NCI-H2081 (cell line): ENCODE data around the gene GCNT1.
A peak's percentile ranks its signal among the peaks of the same experiment; 100 is the strongest.
"Not testable (repeated sequence)": the region's sequence is repeated elsewhere in the genome, so short reads cannot be mapped to it uniquely, and the experiment has no call there.

Source experiments
- DNase-seq, 2 experiments: peaks; one replicate each; lab custom pipeline; 2025; lab: John Stamatoyannopoulos, UW

Gene GCNT1

DNA sequence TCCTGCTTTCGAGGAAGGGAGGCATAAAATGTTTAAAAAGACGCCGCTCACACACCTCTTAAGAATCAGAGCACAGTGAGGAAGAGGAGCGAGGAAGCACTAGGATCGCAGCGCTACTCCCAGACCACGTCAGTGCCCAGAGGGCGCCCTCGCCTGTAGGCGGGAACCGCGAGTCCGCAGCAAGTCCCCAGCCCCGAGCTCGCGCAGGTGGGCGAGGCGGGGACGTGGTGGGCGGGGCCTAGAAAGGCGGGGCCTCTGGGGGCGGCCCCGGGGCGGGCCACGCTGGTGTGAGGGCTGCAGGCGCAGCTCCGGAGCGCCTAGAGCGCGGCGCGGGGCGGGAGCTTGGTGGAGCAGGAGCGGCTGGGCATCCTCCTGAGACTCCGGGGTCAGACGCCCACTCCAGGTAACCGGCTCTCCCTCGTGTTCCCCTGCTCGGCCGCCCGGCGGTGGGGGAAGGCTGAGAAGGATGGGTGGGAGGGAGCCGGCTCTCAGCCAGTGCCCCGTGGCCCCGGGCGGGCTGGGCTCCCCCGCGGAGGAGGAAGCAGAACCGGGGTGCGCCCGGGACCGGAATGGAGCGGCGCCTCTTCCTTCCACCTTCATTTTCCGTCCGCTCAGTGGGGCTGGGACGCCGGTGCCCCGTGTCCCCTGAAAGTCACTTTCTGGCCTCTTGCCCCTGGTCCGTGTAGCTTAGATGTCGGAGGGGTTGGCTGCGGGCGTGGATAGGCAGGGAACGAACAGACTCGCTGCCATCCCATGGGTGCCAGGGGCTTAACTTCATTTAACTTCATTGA, at the start of gene GCNT1:
Gene GCNT1 (plus strand): TSS at position 280 of the 791 bp plus-strand sequence. CDS start 43,200 bp downstream, outside the sequence.
- peak; percentile 90 to 93 for DNase-seq

DNA sequence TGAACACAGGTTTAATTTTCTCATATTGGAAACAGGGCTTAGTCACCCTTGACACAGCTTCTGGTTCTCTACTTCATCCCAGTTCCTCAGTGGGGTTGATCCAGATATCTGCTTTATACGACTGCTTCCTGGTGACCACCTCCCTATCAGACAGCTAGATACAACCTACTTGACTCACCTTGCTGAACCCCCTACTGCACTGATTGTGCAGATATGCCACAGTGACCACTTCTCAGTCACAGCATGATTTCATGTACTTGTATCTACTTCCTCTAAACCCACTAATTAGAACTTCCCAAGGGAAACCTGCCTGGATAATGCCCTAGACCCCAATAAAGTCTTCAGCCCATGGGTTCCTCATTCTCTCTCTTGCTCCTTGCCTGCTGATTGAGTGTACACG, 46.3 kb upstream of the GCNT1 start:
- DNase-seq = no peak

DNA sequence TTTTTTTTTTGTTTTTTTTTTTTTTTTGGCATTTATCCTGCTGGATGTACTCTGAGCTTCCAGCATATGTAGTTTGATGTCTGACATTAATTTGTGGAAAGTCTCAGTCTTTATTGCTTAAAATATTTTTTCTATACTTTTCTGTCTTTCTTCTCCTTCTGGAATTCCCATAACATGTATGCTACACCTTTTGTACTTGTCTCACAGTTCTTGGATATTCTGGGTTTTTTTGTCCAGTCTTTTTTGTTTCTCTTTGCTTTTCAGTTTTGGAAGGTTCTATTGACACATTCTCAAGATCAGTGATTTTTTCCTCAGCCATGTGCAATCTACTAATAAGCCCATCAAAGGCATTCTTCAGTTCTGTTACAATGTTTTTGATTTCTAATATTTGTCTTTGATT, 45.3 kb upstream of the GCNT1 start:
- no peak for DNase-seq

DNA sequence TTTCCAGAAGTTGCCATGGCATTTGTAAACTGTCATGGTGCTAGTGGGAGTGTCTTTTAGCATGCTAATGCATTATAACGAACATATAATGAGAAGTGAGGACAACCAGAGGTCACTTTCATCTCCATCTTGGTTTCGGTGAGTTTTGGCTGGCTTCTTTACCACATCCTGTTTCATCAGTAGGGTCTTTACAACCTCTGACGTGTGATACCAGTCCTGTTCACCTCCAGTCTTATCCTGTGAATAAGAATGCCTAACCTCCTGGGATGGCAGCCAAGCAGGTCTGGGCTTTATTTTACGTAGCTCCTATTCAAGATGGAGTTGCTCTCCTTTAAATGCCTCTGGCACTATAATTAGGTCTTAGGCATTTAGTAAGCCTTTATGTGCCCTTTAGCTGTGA, 44.3 kb upstream of the GCNT1 start:
- peak in 1 of 2 experiments; percentile 3 for DNase-seq

DNA sequence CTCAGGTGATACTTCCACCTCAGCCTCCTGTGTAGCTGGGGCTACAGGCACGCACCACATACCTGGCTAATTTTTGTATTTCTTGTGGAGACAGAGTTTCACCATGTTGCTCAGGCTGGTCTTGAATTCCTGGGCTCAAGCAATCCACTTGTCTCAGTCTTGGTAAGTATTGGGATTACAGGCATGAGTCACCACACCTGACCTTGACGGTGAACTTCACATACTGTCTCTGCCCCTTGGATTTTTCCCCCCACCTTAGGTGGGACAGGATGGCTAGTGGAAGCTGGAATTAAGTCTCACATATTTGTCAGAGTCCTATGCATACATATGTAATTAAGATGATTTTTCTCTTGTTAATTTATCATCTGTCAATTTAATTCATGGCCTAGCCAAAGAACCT, 43.8 kb upstream of the GCNT1 start:
- no peak for DNase-seq

DNA sequence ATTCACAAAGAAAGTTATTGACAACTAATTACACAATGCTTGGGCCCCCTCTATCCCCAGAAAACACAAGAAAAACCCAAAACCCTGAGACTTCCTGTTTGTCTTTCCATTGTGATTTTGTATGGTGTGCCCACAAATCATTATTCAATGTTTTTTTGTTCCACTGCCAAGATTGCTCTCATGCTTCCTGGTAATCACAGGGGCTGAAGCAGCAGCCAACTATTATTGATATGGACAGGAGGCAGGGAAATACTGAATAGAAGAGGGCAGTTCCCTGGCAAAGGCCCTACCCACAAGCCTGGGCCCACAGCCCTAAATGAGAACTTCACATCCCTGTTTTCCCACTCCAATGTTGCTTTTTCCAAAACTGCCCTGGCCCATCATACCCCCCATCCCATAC, 43.3 kb upstream of the GCNT1 start:
- DNase-seq = peak; percentile 82 to 95

DNA sequence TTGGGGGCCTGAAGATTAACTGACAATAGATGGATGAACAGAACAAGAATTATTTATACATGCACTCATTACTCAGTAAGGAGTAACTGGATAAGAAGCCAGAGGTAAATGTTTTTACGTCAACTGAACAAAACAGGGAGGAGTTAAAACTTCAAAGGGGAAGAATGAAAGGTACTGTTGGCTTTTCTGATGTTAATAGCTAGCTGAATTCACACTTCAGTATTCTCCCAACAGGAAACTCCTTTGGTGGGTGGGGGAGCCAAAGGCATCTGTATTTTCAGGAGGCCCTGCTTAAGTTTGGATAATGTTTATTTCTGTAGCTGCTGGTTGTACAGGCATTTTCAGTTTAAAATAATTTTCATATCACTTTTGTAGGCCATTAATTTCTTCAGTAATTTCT, 41.6 kb upstream of the GCNT1 start:
- DNase-seq = no peak

DNA sequence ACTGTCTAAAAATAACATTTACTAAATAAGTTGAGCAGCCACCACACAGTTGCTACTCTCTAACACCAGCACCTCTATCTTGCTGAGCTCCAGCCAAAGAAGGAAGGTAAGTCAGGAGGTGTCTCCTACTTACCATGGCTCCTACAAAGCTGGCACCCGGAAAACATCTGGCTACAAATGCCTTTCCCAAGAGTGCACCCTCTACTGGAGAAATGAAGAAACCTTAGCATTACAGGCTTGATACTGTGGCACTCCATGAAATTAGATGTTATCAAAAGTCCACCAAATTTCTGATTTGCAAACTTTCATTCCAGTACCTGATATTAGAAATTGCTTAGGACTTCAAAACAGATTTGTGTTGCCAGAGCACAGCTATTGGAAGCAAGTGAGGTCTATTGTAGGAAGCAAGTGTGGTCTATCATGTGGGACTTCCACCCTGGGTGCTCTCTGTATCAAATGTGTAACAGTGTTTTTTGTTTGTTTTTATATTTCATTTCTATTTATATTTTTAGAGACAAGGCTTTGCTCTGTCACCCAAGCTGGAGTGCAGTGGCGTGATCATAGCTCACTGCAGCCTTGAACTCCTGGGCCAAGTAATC, 39.1 kb upstream of the GCNT1 start:
- peak in 1 of 2 experiments; percentile 2 for DNase-seq

DNA sequence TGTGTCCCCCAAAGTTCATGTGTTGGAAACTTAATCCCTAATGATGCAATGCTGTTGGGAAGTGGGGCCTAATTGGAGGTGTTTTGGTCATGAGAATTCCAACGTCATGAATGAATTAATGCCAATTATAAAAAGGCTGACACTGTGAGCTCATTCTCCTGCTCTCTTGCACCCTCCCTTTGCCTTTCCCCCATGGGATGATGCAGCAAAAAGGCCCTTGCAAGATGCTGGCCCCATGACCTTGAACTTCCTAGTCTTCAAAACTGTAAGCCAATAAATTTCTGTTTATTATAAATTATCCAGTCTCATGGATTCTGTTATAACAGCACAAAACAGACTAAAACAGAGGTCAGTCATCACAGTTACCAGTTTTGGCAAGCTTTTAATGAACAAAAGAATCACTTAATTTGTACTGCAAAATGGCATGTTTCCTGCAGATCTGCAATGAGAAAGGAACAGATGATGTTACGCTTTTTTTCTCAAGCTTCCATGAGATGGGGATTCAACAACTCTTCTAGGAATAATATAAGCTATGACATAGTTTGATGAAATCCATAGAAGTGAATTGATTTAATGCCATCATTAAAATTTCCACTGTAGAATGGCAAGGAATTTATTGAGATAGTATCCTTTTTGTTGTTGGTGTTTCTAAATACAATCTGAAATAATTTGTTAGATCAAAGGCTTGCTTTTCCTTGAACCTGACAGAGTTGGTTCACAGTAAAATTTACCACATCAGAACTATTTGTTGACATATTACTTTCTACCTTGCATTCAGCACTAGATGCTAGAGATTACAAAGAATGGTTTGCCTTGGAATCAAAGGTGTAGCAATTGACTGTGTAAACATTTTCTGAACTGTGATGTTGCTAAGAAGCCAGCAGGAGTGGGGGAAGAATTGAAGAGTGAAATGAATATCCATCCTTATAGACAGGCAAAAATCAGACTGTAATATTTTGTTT, 35.5 kb upstream of the GCNT1 start:
- no peak for DNase-seq

DNA sequence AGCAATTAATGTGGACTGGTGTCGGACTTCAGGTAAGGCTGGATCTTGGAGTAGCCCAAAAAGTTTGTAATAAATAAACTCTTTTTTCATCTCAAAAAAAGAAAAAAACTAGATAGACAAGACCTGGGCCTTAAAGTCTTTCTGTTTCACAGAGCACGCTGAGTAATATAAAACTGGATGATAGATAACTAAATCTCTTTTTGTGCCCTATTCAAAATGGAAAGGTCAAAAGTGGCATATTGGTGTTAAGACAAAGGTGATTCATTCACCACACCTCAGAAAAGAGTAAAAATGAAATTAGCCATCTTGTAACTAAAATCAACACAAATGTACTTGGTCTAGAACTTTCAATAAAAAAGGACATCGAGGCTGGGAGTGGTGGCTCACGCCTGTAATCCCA, 34.5 kb upstream of the GCNT1 start:
- DNase-seq = no peak

DNA sequence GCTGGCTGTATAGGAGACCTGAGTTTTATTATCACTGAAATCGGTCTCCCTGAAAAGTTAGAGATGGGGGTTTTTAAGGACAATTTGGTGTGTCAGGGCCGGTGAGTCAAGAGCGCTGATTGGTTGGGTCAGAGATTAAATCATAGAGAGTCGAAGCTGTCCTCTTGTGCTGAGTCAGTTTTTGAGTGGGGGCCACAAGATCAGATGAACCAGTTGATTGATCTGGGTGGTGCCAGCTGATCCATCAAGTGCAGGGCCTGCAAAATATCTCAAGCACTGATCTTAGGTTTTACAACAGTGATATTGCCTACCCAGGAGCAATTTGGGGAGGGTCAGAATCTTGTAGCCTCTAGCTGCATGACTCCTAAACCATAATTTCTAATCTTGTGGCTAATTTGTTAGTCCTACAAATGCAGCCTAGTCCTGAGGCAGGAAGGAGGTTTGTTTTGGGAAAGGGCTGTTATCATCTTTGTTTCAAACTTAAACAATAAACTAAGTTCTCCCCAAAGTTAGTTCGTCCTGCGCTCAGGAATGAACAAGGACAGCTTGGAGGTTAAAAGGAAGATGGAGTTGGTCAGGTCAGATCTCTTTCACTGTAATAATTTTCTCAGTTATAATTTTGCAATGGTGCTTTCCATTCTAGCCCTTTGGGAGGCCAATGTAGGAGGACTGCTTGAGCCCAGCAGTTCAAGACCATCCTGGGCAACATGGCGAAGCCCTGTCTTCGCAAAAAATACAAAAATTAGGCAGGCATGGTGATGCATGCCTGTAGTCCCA, 33.1 kb upstream of the GCNT1 start:
- no peak for DNase-seq

DNA sequence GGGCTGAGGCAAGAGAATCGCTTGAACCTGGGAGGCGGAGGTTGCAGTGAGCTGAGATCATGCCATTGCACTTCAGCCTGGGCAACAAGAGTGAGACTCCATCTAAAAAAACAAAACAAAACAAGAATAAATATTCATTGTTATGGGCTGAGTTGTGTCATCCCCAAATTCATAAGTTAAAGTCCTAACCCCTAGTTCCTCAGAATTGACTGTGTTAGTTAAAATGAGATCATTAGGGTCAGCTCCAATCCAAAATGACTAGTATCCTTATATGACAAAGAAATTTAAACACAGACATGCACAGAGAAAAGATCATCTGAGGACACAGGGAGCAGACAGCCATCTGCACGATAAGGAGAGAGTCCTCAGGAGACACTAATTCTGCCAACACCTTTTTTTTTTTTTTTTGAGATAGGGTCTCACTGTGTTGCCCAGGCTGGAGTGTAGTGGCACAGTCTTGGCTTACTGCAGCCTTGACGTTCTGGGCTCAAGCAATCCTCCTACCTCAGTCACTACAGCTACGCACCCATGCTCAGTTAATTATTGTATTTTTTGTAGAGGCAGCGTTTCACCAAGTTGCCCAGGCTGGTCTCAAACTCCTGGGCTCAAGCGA, 32.1 kb upstream of the GCNT1 start:
- no peak for DNase-seq

DNA sequence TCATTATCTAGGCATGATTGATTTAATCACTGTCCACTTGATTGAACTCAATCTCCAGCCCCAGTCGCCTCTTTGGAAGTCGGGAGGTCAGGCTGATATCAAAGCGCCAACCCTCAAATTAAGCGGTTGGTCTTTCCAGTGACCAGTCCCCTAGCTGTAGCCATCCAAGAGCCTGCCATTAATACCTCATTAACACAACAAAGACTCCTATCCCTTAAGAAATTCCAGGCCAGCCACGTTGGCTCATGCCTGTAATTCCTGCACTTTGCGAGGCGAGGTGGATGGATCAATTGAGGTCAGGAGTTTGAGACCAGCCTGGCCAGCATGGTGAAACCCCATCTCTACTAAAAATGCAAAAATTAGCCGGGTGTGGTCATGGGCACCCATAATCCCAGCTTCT, 27.4 kb upstream of the GCNT1 start:
- DNase-seq = no peak

DNA sequence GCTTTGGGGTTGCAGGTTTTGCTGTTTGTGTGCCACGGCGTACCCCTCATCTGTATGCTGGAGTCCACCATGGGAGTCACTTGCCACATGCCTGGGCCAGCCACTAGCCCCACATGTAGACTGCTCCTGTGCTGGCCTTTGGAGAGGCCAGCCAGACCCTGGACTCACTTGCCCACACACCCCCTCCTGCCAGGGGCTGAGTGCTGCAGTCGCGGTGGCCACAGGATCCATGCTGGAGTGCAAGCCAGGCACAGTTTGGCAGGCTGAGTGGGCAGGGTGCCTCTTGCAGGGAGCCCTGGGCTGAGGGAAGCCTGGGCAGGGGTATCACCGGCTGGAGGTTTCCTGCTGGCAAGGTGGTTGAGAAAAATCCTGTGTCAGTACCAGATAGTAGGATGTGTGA, 25.6 kb upstream of the GCNT1 start:
- DNase-seq = no peak

DNA sequence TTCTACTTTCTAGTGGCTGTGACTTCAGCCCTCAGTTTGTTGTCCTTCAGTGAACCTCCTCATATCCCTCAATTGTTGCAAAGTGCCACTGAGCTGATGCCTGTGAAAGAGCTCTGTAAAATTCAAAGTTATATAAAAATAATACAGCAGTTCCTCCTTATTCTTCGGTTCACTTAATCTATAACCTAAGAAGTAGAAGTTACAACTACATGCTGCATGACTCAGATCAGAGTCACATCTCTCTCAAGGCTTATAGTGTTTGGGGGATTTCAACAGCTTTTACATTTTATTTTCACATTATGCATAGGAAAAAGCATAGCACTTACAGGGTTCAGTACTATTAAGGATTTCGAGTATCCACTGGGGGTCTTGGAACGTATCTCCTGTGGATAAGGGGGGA, 25.1 kb upstream of the GCNT1 start:
- no peak for DNase-seq

DNA sequence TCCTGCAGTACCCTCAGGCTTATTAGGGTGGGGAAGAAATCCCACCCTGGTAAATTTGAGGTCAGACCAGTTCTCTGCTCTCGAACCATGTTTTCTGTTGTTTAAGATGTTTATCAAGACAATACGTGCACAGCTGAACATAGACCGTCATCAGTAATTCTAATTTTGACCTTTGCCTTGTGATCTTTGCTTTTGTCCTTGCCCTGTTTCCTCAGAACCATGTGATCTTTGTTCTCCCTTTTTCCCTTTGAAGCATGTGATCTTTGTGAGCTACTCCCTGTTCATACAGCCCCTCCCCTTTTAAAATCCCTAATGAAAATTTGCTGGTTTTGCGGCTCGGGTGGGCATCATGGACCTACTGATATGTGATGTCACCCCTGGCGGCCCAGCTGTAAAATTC, 24.1 kb upstream of the GCNT1 start:
- not testable (repeated sequence) for DNase-seq

DNA sequence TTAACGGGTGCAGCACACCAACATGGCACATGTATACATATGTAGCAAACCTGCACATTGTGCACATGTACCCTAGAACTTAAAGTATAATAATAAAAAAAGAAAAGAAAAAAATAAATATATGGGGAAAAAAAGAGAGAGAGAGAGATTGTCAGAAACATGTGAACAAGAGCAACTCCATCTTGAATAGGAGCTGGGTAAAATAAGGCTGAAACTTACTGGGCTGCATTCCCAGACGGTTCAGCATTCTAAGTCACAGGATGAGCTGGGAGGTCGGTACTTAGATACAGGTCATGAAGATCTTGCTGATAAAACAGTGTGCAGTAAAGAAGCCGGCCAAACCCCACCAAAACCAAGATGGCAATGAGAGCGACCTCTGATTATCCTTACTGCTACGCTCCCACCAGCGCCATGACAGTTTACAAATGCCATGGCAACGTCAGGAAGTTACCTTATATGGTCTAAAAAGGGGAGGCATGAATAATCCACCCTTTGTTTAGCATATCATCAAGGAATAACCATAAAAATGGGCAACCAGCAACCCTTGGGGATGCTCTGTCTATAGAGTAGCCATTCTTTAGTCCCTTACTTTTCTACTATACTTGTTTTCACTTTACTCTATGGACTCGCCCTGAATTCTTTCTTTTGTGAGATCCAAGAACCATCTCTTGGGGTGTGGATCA, 21.8 kb upstream of the GCNT1 start:
- DNase-seq = not testable (repeated sequence)

DNA sequence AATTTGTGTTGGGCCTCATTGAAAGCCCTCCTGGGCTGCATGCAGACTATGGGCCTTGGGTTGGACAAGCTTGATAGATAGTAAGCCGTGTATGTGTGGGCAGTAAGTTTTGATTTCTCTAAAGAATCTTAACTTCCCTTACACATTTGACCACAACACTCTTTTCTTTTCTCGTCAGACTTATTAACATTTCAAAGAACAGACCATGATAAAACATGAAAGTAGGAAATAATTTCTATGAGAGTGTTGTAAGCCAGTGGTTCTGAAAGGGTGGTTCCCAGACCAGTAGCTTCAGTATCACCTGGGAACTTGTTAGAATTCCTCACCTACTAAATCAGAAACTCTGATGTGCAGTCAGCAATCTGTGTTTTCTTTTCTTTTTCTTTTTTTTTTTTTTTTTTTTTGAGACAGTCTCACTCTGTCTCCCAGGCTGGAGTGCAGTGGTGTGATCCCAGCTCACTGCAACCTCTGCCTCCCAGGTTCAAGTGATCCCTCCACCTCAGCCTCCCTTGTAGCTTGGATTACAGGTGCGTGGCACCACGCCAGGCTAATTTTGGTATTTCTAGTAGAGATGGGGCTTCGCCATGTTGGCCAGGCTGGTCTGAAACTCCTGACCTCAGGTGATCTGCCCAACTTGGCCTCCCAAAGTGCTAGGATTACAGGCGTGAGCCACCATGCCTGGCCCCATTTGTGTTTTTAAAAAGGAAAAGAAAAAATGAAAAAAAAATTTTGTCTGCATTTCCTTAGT, 20.0 kb upstream of the GCNT1 start:
- DNase-seq = no peak

DNA sequence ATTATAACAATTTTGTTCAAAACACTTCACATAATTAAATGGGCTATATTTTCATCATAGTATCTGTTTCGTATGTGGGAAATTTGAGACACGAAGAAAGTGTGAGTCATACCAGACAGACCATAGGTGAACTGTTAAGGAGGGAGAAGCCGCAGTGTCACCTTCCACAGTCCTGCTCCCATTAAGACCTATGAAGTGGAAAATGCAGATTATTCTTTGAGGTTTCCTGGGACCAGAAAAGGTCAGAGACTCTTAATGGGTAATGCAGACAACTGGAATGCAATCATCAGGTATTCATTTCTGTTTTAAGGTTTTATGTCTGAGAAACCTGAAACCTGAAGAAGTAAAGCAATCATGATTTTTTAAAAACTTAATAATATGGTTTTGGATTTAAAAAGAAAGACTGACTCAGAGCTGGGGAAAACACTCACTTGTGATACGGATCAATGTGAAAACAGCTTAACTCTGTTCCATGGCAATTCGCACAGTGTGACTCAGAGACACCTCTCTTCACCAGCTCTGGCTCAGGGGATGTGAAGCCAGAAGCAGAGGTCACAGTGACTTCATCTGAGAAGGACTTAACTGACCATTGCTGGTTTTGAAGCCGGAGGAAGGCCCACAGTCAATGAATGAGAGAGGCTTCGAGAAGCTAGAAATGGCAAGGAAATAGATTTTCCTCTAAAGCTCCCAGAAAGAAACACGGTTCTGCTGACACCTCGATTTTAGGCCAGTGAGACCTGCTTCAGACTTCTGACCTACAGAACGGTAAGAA, 17.2 kb upstream of the GCNT1 start:
- DNase-seq = no peak
